Skeletal muscle cell (primary cell): ENCODE data around the gene TAOK2.

Experiments
- DNase-seq: peaks from one replicate; pipeline ENCODE4 v3.0.0-alpha.2; 2010; ENCODE audit warnings: low read depth
- H3K4me3 ChIP-seq: 2 replicates; pipeline ENCODE4 v1.5.1; 2011; ENCODE audit warnings: low read depth, mild to moderate bottlenecking, control low read depth, low read length, moderate library complexity

Gene TAOK2

GRCh38 chr16:29962344-29962994 lies 11.2 kb upstream of the TAOK2 start:
- DNase-seq = no peak
- H3K4me3 ChIP-seq = peak overlapping the region; percentile 74

- H3K4me3 ChIP-seq = peak overlapping the region; percentile 74
- no peak for DNase-seq
These were observed 10.5 kb upstream of the TAOK2 start for GRCh38 chr16:29963021-29963743.

- DNase-seq = no peak
- no peak overlapping the region for H3K4me3 ChIP-seq
These were observed 5.5 kb upstream of the TAOK2 start for GRCh38 chr16:29968205-29968604.

- H3K4me3 ChIP-seq = no peak overlapping the region
- no peak for DNase-seq
These were observed 2.4 kb upstream of the TAOK2 start for GRCh38 chr16:29971304-29971703.

- H3K4me3 ChIP-seq = no peak overlapping the region
- DNase-seq = no peak
These were observed 1.2 kb upstream of the TAOK2 start for GRCh38 chr16:29972500-29972899.

- no peak for DNase-seq
- H3K4me3 ChIP-seq = no peak overlapping the region
These were observed 680 bp upstream of the TAOK2 start for GRCh38 chr16:29972992-29973383.

GRCh38 chr16:29974291-29975133 lies 844 bp downstream of the TAOK2 start:
- no peak for DNase-seq
- peak overlapping the region; percentile 94 for H3K4me3 ChIP-seq

GRCh38 chr16:29975134-29975538 lies 1.5 kb downstream of the TAOK2 start:
- DNase-seq = no peak
- peak overlapping the region; percentile 94 for H3K4me3 ChIP-seq

- H3K4me3 ChIP-seq = peak overlapping the region; percentile 94
- no peak for DNase-seq
These were observed 2.3 kb downstream of the TAOK2 start for GRCh38 chr16:29975811-29976511.

- no peak for DNase-seq
- H3K4me3 ChIP-seq = no peak overlapping the region
These were observed 3.6 kb downstream of the TAOK2 start for GRCh38 chr16:29977063-29977825.

- no peak for DNase-seq
- H3K4me3 ChIP-seq = no peak overlapping the region
These were observed 4.4 kb downstream of the TAOK2 start for GRCh38 chr16:29978081-29978480.

GRCh38 chr16:29978564-29979270 lies 5.0 kb downstream of the TAOK2 start:
- DNase-seq = no peak
- H3K4me3 ChIP-seq = no peak overlapping the region

- DNase-seq = no peak
- no peak overlapping the region for H3K4me3 ChIP-seq
These were observed 9.1 kb downstream of the TAOK2 start for GRCh38 chr16:29982560-29983419.

GRCh38 chr16:29983420-29984136 lies 9.9 kb downstream of the TAOK2 start:
- no peak overlapping the region for H3K4me3 ChIP-seq
- DNase-seq = no peak

- DNase-seq = no peak
- H3K4me3 ChIP-seq = no peak overlapping the region
These were observed 10.6 kb downstream of the TAOK2 start for GRCh38 chr16:29984137-29984763.

GRCh38 chr16:29984764-29985147 lies 11.1 kb downstream of the TAOK2 start:
- no peak for DNase-seq
- no peak overlapping the region for H3K4me3 ChIP-seq
